ENCODE results near the gene ARID2. TPM values are rescaled to one million over a fixed set of nuclear protein-coding genes. Genes with fewer than 3 reads are reported as not detected.

ARID2 gene
- total RNA-seq, 4 donors from 2014 or later, result 30.3 to 35.8 (median 32.8) TPM

GRCh38 chr12:45946435-45946834 lies 216.9 kb downstream of the ARID2 start:
- Histone ChIP-seq H3K36me3 (peaks cover 0 to 46% (median 5%) of the 10 kb centered on the region in 3 donors), H3K27me3 (no peaks in the 10 kb centered on the region), H3K9me3 (no peaks in the 10 kb centered on the region), H3K4me1 (peaks cover 0 to 13% (median 3%) of the 10 kb centered on the region in 4 donors), H3K4me3 (no peak overlapping the region), H3K27ac (no peak overlapping the region)
- no peak for TF ChIP-seq CTCF (IDR thresholded peaks at IDR 0.05)
- no peak for TF ChIP-seq POLR2A (IDR thresholded peaks at IDR 0.05)
- no peak for TF ChIP-seq EP300 (IDR thresholded peaks at IDR 0.05)
- DNase-seq (ENCODE audit: low spot score in 2 of 2), result no peak
- 100% methylated on average over 1 of the region's 1 CpG for WGBS, 2 donors

- Histone ChIP-seq H3K36me3 (peaks cover 0 to 37% (median 0%) of the 10 kb centered on the region in 3 donors), H3K27ac (no peak overlapping the region), H3K27me3 (no peaks in the 10 kb centered on the region), H3K4me1 (peaks cover 0 to 13% (median 3%) of the 10 kb centered on the region in 4 donors), H3K9me3 (no peaks in the 10 kb centered on the region), H3K4me3 (no peak overlapping the region)
- TF ChIP-seq POLR2A (IDR thresholded peaks at IDR 0.05) (no peak), CTCF (IDR thresholded peaks at IDR 0.05) (no peak), EP300 (IDR thresholded peaks at IDR 0.05) (no peak)
- DNase-seq (ENCODE audit: low spot score in 2 of 2), result no peak
Observed at GRCh38 chr12:45948546-45948945, 219.0 kb downstream of the ARID2 start.

Small RNA genes lying within 50 kb of the gene (small RNA-seq; reads per million reads assigned to genes)
- not detected for gene RN7SL246P
